GM21390 (cell line): ENCODE data around the gene SYNJ2.

Experiments used
- ATAC-seq: cut with Tn5 transposase; IDR thresholded peaks from one replicate; pipeline ENCODE4 v1.9.1; 2021; ENCODE audit not compliant: unreplicated experiment

Gene SYNJ2

GRCh38 chr6:158026901-158027589 is 45.4 kb downstream of the SYNJ2 start:
- ATAC-seq = no peak

- ATAC-seq = no peak
Measured at GRCh38 chr6:158027590-158028285, 46.1 kb downstream of the SYNJ2 start.

GRCh38 chr6:158028421-158028820 is 46.8 kb downstream of the SYNJ2 start:
- no peak for ATAC-seq

GRCh38 chr6:158028876-158029275 is 47.2 kb downstream of the SYNJ2 start:
- ATAC-seq = no peak

GRCh38 chr6:158029668-158030230 is 48.1 kb downstream of the SYNJ2 start:
- no peak for ATAC-seq

- ATAC-seq = no peak
Measured at GRCh38 chr6:158030380-158031300, 49.0 kb downstream of the SYNJ2 start.

GRCh38 chr6:158031381-158032353 is 50.0 kb downstream of the SYNJ2 start:
- no peak for ATAC-seq

GRCh38 chr6:158032354-158032733 is 50.7 kb downstream of the SYNJ2 start:
- no peak for ATAC-seq

- ATAC-seq = no peak
Measured at GRCh38 chr6:158033077-158033750, 51.6 kb downstream of the SYNJ2 start.

- no peak for ATAC-seq
Measured at GRCh38 chr6:158033751-158034702, 52.4 kb downstream of the SYNJ2 start.

GRCh38 chr6:158036261-158036660 is 54.6 kb downstream of the SYNJ2 start:
- no peak for ATAC-seq

- no peak for ATAC-seq
Measured at GRCh38 chr6:158037021-158037420, 55.4 kb downstream of the SYNJ2 start.

- no peak for ATAC-seq
Measured at GRCh38 chr6:158037771-158038170, 56.1 kb downstream of the SYNJ2 start.

GRCh38 chr6:158038291-158039177 is 56.9 kb downstream of the SYNJ2 start:
- ATAC-seq = no peak

GRCh38 chr6:158039178-158039557 is 57.5 kb downstream of the SYNJ2 start:
- ATAC-seq = no peak

- no peak for ATAC-seq
Measured at GRCh38 chr6:158039571-158040050, 57.9 kb downstream of the SYNJ2 start.

- no peak for ATAC-seq
Measured at GRCh38 chr6:158040051-158040803, 58.6 kb downstream of the SYNJ2 start.
